H9 (cell line): ENCODE measurements around the gene HSPH1. TPM values are rescaled to one million over a fixed set of nuclear protein-coding genes. Genes with fewer than 3 reads are reported as not detected.

ENCODE experiments used
- DNase-seq: peaks from one replicate; pipeline ENCODE4 v3.0.0-alpha.2; 2017
- H2AFZ ChIP-seq: one replicate; pipeline ENCODE4 v1.6.1; 2013; ENCODE audit warnings: mild to moderate bottlenecking, low read length, control low read depth, moderate library complexity
- H2AK5ac ChIP-seq: 2 replicates; pipeline ENCODE4 v1.6.1; 2013; ENCODE audit warnings: low read length, control low read depth, mixed read lengths; ENCODE audit not compliant: insufficient read length
- H2BK120ac ChIP-seq: one replicate; pipeline ENCODE4 v1.6.1; 2013; ENCODE audit warnings: low read depth, mild to moderate bottlenecking, low read length, control low read depth, inconsistent platforms; ENCODE audit not compliant: poor library complexity, severe bottlenecking
- H2BK12ac ChIP-seq: 2 replicates; pipeline ENCODE4 v1.6.1; 2013; ENCODE audit warnings: low read length, control low read depth, mixed read lengths, low read depth; ENCODE audit not compliant: insufficient read length
- H2BK15ac ChIP-seq: 2 replicates; pipeline ENCODE4 v1.6.1; 2013; ENCODE audit warnings: low read depth, low read length, control low read depth
- H2BK20ac ChIP-seq: one replicate; pipeline ENCODE4 v1.6.1; 2013; ENCODE audit warnings: low read depth, mild to moderate bottlenecking, low read length, control low read depth, inconsistent platforms; ENCODE audit not compliant: poor library complexity, severe bottlenecking
- H2BK5ac ChIP-seq: 2 replicates; pipeline ENCODE4 v1.6.1; 2013; ENCODE audit warnings: low read length, control low read depth, mixed read lengths; ENCODE audit not compliant: insufficient read length
- H3K14ac ChIP-seq: 2 replicates; pipeline ENCODE4 v1.6.1; 2013; ENCODE audit warnings: low read length, control low read depth; ENCODE audit not compliant: insufficient read depth
- H3K18ac ChIP-seq: 2 replicates; pipeline ENCODE4 v1.6.1; 2013; ENCODE audit warnings: low read depth, mild to moderate bottlenecking, mixed read lengths, low read length, control low read depth; ENCODE audit not compliant: insufficient read length
- H3K23ac ChIP-seq: 2 replicates; pipeline ENCODE4 v1.6.1; 2013; ENCODE audit warnings: low read length, control low read depth, mixed read lengths, low read depth; ENCODE audit not compliant: insufficient read length
- H3K23me2 ChIP-seq: 2 replicates; pipeline ENCODE4 v1.6.1; 2013; ENCODE audit warnings: low read depth, mild to moderate bottlenecking, mixed read lengths, low read length, control low read depth; ENCODE audit not compliant: insufficient read length, poor library complexity, severe bottlenecking
- H3K27ac ChIP-seq: 2 replicates; pipeline ENCODE4 v1.5.1; 2013; ENCODE audit warnings: low read length, control low read depth, mixed read lengths, low read depth; ENCODE audit not compliant: insufficient read length
- H3K27me3 ChIP-seq: 2 replicates; pipeline ENCODE4 v1.6.1; 2013; ENCODE audit warnings: low read length, control low read depth, inconsistent platforms; ENCODE audit not compliant: insufficient read depth
- H3K4ac ChIP-seq: 2 replicates; pipeline ENCODE4 v1.6.1; 2013; ENCODE audit warnings: low read depth, mild to moderate bottlenecking, control low read depth, inconsistent platforms, low read length, moderate library complexity
- H3K4me1 ChIP-seq: 2 replicates; pipeline ENCODE4 v1.6.1; 2013; ENCODE audit warnings: low read length, control low read depth, inconsistent platforms; ENCODE audit not compliant: insufficient read depth
- H3K4me2 ChIP-seq: 2 replicates; pipeline ENCODE4 v1.6.1; 2013; ENCODE audit warnings: low read length, control low read depth, mixed read lengths; ENCODE audit not compliant: insufficient read length, insufficient read depth
- H3K56ac ChIP-seq: 2 replicates; pipeline ENCODE4 v1.6.1; 2013; ENCODE audit warnings: low read depth, mild to moderate bottlenecking, mixed read lengths, low read length, control low read depth; ENCODE audit not compliant: insufficient read length
- H3K79me1 ChIP-seq: 2 replicates; pipeline ENCODE4 v1.6.1; 2013; ENCODE audit warnings: low read depth, mild to moderate bottlenecking, moderate library complexity, low read length, control low read depth, inconsistent platforms; ENCODE audit not compliant: insufficient read depth, poor library complexity, severe bottlenecking
- H3K79me2 ChIP-seq: 2 replicates; pipeline ENCODE4 v1.6.1; 2013; ENCODE audit warnings: low read length, control low read depth, inconsistent platforms; ENCODE audit not compliant: insufficient read depth
- H3K9ac ChIP-seq: 2 replicates; pipeline ENCODE4 v1.6.1; 2013; ENCODE audit warnings: low read length, control low read depth, mixed read lengths; ENCODE audit not compliant: insufficient read length; ENCODE audit errors: extremely low read depth
- H3K9me3 ChIP-seq: one replicate; pipeline ENCODE4 v1.6.1; 2013; ENCODE audit warnings: low read depth, low read length, inconsistent platforms; ENCODE audit not compliant: control insufficient read depth
- H3T11ph ChIP-seq: one replicate; pipeline ENCODE4 v1.6.1; 2013; ENCODE audit warnings: mild to moderate bottlenecking, low read length, control low read depth, inconsistent platforms
- H4K20me1 ChIP-seq: one replicate; pipeline ENCODE4 v1.6.1; 2013; ENCODE audit not compliant: control insufficient read depth, insufficient read length, insufficient read depth
- H4K5ac ChIP-seq: 2 replicates; pipeline ENCODE4 v1.6.1; 2013; ENCODE audit warnings: low read depth, mild to moderate bottlenecking, mixed read lengths, low read length, control low read depth; ENCODE audit not compliant: insufficient read length
- H4K8ac ChIP-seq: replicated peaks from 2 replicates; pipeline ENCODE4 v1.6.1; 2013; ENCODE audit warnings: low read length, control low read depth, mixed read lengths, low read depth; ENCODE audit not compliant: insufficient read length
- H4K91ac ChIP-seq: 2 replicates; pipeline ENCODE4 v1.6.1; 2013; ENCODE audit warnings: low read depth, mild to moderate bottlenecking, moderate library complexity, mixed read lengths, low read length, control low read depth; ENCODE audit not compliant: insufficient read length
- H3K27ac Mint-ChIP-seq, 3 experiments: 2 replicates in 2 of 3; 3 replicates in 1 of 3; pipeline ENCODE4 v1.8.0; 2020 to 2021; ENCODE audit warnings: mixed read lengths in 3 of 3, mild to moderate bottlenecking in 1 of 3, moderate library complexity in 1 of 3
- H3K27me3 Mint-ChIP-seq: 2 replicates; pipeline ENCODE4 v1.8.0; 2021; ENCODE audit warnings: low read depth, mild to moderate bottlenecking, moderate library complexity, mixed read lengths
- H3K36me3 Mint-ChIP-seq, 3 experiments: 2 replicates in 2 of 3; 3 replicates in 1 of 3; pipeline ENCODE4 v1.8.0; 2020 to 2021; ENCODE audit warnings: low read depth in 3 of 3, mixed read lengths in 3 of 3; ENCODE audit not compliant: insufficient read depth in 1 of 3
- H3K4me1 Mint-ChIP-seq, 2 experiments: 2 replicates each; pipeline ENCODE4 v1.8.0; 2020; ENCODE audit warnings: mixed read lengths in 2 of 2
- H3K4me3 Mint-ChIP-seq, 2 experiments: 2 replicates in 1 of 2; 3 replicates in 1 of 2; pipeline ENCODE4 v1.8.0; 2020 to 2021; ENCODE audit warnings: mild to moderate bottlenecking in 2 of 2, mixed read lengths in 2 of 2, moderate library complexity in 1 of 2
- H3K9me3 Mint-ChIP-seq, 2 experiments: 2 replicates in 1 of 2; 3 replicates in 1 of 2; pipeline ENCODE4 v1.8.0; 2020; ENCODE audit warnings: mild to moderate bottlenecking in 2 of 2, mixed read lengths in 2 of 2, moderate library complexity in 1 of 2
- WGBS: extraction: QIAGEN DNeasy Blood & Tissue Kit; methylation state at CpG from one replicate; pipeline ENCODE4 v1.1.7; 2013; ENCODE audit warnings: missing lambda C conversion rate, low lambda C conversion rate, mixed read lengths; ENCODE audit not compliant: insufficient read length; ENCODE audit errors: extremely low coverage; 5-methylcytosine and 5-hydroxymethylcytosine counted together
- total RNA-seq: library from RNA; stranded (reverse); gene quantifications from 2 replicates; pipeline ENCODE4 v1.2.1, GENCODE V29; 2021
- TF ChIP-seq, protein P1 (sequence below): fragments of 200-600 bp; sonication (generic); conservative IDR thresholded peaks from 3 replicates; pipeline ENCODE4 v1.8.0; 2021; ENCODE audit warnings: antibody characterized with exemption, mild to moderate bottlenecking

HSPH1 gene
- total RNA-seq, 1 experiment from 2014 or later: 141 TPM

DNA sequence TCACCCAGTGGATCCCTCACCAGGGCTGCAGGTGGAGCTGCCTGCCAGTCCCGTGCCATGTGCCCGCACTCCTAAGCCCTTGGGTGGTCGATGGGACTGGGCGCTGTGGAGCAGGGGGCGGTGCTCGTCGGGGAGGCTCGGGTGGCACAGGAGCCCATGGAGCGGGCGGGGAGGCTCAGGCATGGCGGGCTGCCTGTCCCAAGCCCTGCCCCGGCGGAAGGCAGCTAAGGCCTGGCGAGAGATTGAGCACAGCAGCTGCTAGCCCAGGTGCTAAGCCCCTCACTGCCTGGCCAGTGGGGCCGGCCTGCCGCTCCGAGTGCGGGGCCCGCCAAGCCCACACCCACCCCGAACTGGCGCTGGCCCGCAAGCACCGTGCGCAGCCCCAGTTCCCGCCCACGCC, 21.3 kb upstream of the HSPH1 start:
- H2BK120ac ChIP-seq: no peak overlapping the region
- no peak overlapping the region for H2BK12ac ChIP-seq
- H4K8ac ChIP-seq: no peak overlapping the region
- no peak overlapping the region for H3K56ac ChIP-seq
- H4K5ac ChIP-seq: no peak overlapping the region
- DNase-seq: no peak
- Mint-ChIP-seq H3K9me3 (peaks cover 6 to 9% of the 10 kb centered on the region in 2 experiments; a peak in 3 of 5 replicates), H3K27ac (no peak overlapping the region), H3K4me1 (peaks cover 3 to 6% of the 10 kb centered on the region in 2 experiments; a peak in 3 of 4 replicates), H3K4me3 (no peak overlapping the region), H3K36me3 (peaks cover 0 to 6% (median 3%) of the 10 kb centered on the region in 3 experiments; a peak in 5 of 7 replicates), H3K27me3 (no peaks in the 10 kb centered on the region; the same call in 1 of the 2 replicates)
- TF ChIP-seq, protein P1, sequence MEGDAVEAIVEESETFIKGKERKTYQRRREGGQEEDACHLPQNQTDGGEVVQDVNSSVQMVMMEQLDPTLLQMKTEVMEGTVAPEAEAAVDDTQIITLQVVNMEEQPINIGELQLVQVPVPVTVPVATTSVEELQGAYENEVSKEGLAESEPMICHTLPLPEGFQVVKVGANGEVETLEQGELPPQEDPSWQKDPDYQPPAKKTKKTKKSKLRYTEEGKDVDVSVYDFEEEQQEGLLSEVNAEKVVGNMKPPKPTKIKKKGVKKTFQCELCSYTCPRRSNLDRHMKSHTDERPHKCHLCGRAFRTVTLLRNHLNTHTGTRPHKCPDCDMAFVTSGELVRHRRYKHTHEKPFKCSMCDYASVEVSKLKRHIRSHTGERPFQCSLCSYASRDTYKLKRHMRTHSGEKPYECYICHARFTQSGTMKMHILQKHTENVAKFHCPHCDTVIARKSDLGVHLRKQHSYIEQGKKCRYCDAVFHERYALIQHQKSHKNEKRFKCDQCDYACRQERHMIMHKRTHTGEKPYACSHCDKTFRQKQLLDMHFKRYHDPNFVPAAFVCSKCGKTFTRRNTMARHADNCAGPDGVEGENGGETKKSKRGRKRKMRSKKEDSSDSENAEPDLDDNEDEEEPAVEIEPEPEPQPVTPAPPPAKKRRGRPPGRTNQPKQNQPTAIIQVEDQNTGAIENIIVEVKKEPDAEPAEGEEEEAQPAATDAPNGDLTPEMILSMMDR: no peak
- H3K27ac ChIP-seq: no peak overlapping the region
- no peak overlapping the region for H3K18ac ChIP-seq
- H2BK15ac ChIP-seq: no peak overlapping the region
- H3K79me2 ChIP-seq: no peaks in the 10 kb centered on the region
- no peaks in the 10 kb centered on the region for H3K27me3 ChIP-seq
- H4K20me1 ChIP-seq: no peaks in the 10 kb centered on the region
- H3T11ph ChIP-seq: no peak overlapping the region
- no peaks in the 10 kb centered on the region for H3K79me1 ChIP-seq
- H3K23ac ChIP-seq: no peak overlapping the region
- no peak overlapping the region for H3K14ac ChIP-seq
- H2BK5ac ChIP-seq: no peak overlapping the region
- no peaks in the 10 kb centered on the region for H3K4me1 ChIP-seq
- no peak overlapping the region for H2AFZ ChIP-seq
- H3K23me2 ChIP-seq: no peaks in the 10 kb centered on the region
- H3K9ac ChIP-seq: no peak overlapping the region
- H2BK20ac ChIP-seq: no peak overlapping the region
- no CpG with 5 or more reads among the region's 26 CpGs for WGBS
- no peaks in the 10 kb centered on the region for H3K9me3 ChIP-seq
- H2AK5ac ChIP-seq: no peak overlapping the region
- H3K4ac ChIP-seq: no peak overlapping the region
- H4K91ac ChIP-seq: no peak overlapping the region
- H3K4me2 ChIP-seq: no peak overlapping the region
